WTC11 (cell line): Measurements from ENCODE around the gene EYS. TPM values are rescaled to one million over a fixed set of nuclear protein-coding genes. Genes with fewer than 3 reads are reported as not detected.

Source experiments
- ATAC-seq: fragments of 200-7000 bp; cut with Tn5 transposase; 2 replicates; pipeline ENCODE4 v1.10.0; 2021; ENCODE audit warnings: mild to moderate bottlenecking, moderate library complexity
- CTCF ChIA-PET: fragments of 300-600 bp; sonication (Branson Sonifier 250); formaldehyde crosslinking; loops from one replicate; lab custom pipeline; 2021; ENCODE audit warnings: antibody characterized with exemption; lab: Charles Lee
- POLR2A ChIA-PET: fragments of 350-600 bp; sonication (Branson Sonifier 250); formaldehyde crosslinking; loops from one replicate; lab custom pipeline; 2021; ENCODE audit warnings: antibody characterized with exemption; lab: Charles Lee
- DNase-seq: peaks from one replicate; pipeline ENCODE4 v3.0.0; 2021; ENCODE audit warnings: low spot score
- H3K27ac Mint-ChIP-seq: 2 replicates; pipeline ENCODE4 v1.8.0; 2021; ENCODE audit warnings: mixed read lengths
- H3K27me3 Mint-ChIP-seq: 2 replicates; pipeline ENCODE4 v1.8.0; 2021; ENCODE audit warnings: low read depth, mild to moderate bottlenecking, moderate library complexity, mixed read lengths
- H3K36me3 Mint-ChIP-seq: 2 replicates; pipeline ENCODE4 v1.8.0; 2021; ENCODE audit warnings: mixed read lengths
- H3K4me1 Mint-ChIP-seq: 2 replicates; pipeline ENCODE4 v1.8.0; 2022; ENCODE audit warnings: mixed read lengths
- H3K4me3 Mint-ChIP-seq: 2 replicates; pipeline ENCODE4 v1.8.0; 2021; ENCODE audit warnings: mild to moderate bottlenecking, moderate library complexity, mixed read lengths
- H3K9me3 Mint-ChIP-seq: 2 replicates; pipeline ENCODE4 v1.8.0; 2021; ENCODE audit warnings: mixed read lengths
- CBFB ChIP-seq: sonication (generic); formaldehyde crosslinking; IDR thresholded peaks from 2 replicates; pipeline ENCODE4 v1.8.1; 2022; ENCODE audit warnings: mild to moderate bottlenecking, low read depth, missing genetic modification reagents
- FOXP1 ChIP-seq: sonication (generic); formaldehyde crosslinking; IDR thresholded peaks from 2 replicates; pipeline ENCODE4 v1.8.0; 2022; ENCODE audit warnings: missing genetic modification reagents, mild to moderate bottlenecking, moderate library complexity, borderline replicate concordance
- GTF2I ChIP-seq: fragments of 250-450 bp; sonication (Bioruptor Pico); conservative IDR thresholded peaks from 2 replicates; pipeline ENCODE4 v1.4.0; 2021; ENCODE audit warnings: mild to moderate bottlenecking
- HMGA2 ChIP-seq: fragments of 250-450 bp; sonication (Bioruptor Pico); IDR thresholded peaks from 2 replicates; pipeline ENCODE4 v1.4.0; 2021; ENCODE audit warnings: mild to moderate bottlenecking, moderate library complexity
- NFE2L1 ChIP-seq: sonication (generic); formaldehyde crosslinking; IDR thresholded peaks from 2 replicates; pipeline ENCODE4 v1.8.1; 2023; ENCODE audit warnings: missing genetic modification reagents
- NFYB ChIP-seq: sonication (generic); formaldehyde crosslinking; conservative IDR thresholded peaks from 2 replicates; pipeline ENCODE4 v1.8.0; 2022; ENCODE audit warnings: low read depth, missing genetic modification reagents
- NR1H2 ChIP-seq: sonication (generic); formaldehyde crosslinking; IDR thresholded peaks from 2 replicates; pipeline ENCODE4 v1.9.0; 2021; ENCODE audit warnings: mild to moderate bottlenecking, moderate library complexity, missing genetic modification reagents
- RORB ChIP-seq: fragments of 250-450 bp; sonication (Bioruptor Pico); IDR thresholded peaks from 2 replicates; pipeline ENCODE4 v1.9.0; 2021; ENCODE audit warnings: mild to moderate bottlenecking
- TEAD1 ChIP-seq: sonication (generic); formaldehyde crosslinking; IDR thresholded peaks from 2 replicates; pipeline ENCODE4 v1.8.0; 2022; ENCODE audit warnings: mild to moderate bottlenecking, missing genetic modification reagents
- ZBTB21 ChIP-seq: sonication (generic); formaldehyde crosslinking; IDR thresholded peaks from 2 replicates; pipeline ENCODE4 v1.8.1; 2023; ENCODE audit warnings: mild to moderate bottlenecking, missing genetic modification reagents, borderline replicate concordance
- ZNF138 ChIP-seq: sonication (generic); formaldehyde crosslinking; conservative IDR thresholded peaks from 2 replicates; pipeline ENCODE4 v1.8.1; 2022; ENCODE audit warnings: mild to moderate bottlenecking, moderate library complexity, missing genetic modification reagents
- ZNF232 ChIP-seq: sonication (generic); formaldehyde crosslinking; IDR thresholded peaks from 2 replicates; pipeline ENCODE4 v1.8.0; 2022; ENCODE audit warnings: mild to moderate bottlenecking, missing genetic modification reagents
- ZNF263 ChIP-seq: sonication (generic); formaldehyde crosslinking; IDR thresholded peaks from 2 replicates; pipeline ENCODE4 v1.8.1; 2022; ENCODE audit warnings: low read depth, mild to moderate bottlenecking, moderate library complexity, missing genetic modification reagents
- total RNA-seq: library from RNA; stranded (reverse); gene quantifications from 3 replicates; pipeline ENCODE4 v1.2.3, GENCODE V29; 2021
- TF ChIP-seq, protein P1 (sequence below): fragments of 250-450 bp; sonication (Bioruptor Pico); IDR thresholded peaks from 2 replicates; pipeline ENCODE4 v2.1.2; 2022; ENCODE audit warnings: mild to moderate bottlenecking, moderate library complexity
- TF ChIP-seq, protein P2 (sequence below): sonication (generic); formaldehyde crosslinking; IDR thresholded peaks from 2 replicates; pipeline ENCODE4 v1.8.1; 2023; ENCODE audit warnings: mild to moderate bottlenecking, missing genetic modification reagents, moderate library complexity
- TF ChIP-seq, protein P3 (sequence below): fragments of 250-450 bp; sonication (Bioruptor Pico); IDR thresholded peaks from 2 replicates; pipeline ENCODE4 v1.9.0; 2021; ENCODE audit warnings: mild to moderate bottlenecking, borderline replicate concordance
- TF ChIP-seq, protein P4 (sequence below): sonication (generic); formaldehyde crosslinking; conservative IDR thresholded peaks from 2 replicates; pipeline ENCODE4 v1.8.1; 2022; ENCODE audit warnings: mild to moderate bottlenecking, missing genetic modification reagents
- TF ChIP-seq, protein P5 (sequence below): sonication (generic); formaldehyde crosslinking; conservative IDR thresholded peaks from 2 replicates; pipeline ENCODE4 v1.8.1; 2023; ENCODE audit warnings: mild to moderate bottlenecking, low read depth, missing genetic modification reagents, moderate library complexity
- TF ChIP-seq, protein P6 (sequence below): sonication (generic); formaldehyde crosslinking; IDR thresholded peaks from 2 replicates; pipeline ENCODE4 v1.8.0; 2023; ENCODE audit warnings: missing genetic modification reagents, mild to moderate bottlenecking, borderline replicate concordance
- TF ChIP-seq, protein P7 (sequence below): sonication (generic); formaldehyde crosslinking; IDR thresholded peaks from 2 replicates; pipeline ENCODE4 v1.8.1; 2023; ENCODE audit warnings: mild to moderate bottlenecking, missing genetic modification reagents

EYS gene
- total RNA-seq, 1 experiment from 2014 or later = not detected

DNA sequence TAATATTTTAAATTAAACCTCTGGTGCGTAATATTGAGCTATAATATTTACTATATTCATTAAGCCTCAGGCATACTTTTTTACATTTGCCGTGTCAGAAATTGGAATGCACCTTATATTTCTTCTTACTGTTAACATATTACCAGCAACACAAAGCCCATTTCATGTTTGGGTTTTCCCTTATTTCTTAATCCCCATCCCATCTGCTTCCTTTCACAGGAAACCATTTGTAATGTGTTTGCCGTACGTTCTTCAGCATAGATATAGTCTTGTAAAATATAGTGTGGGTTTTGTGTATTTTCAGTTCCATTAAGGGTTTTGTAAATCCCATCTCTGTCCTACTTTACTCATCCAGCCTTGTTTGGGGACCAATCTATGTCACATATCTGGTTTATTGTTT, 6.5 kb downstream of the EYS start:
- Mint-ChIP-seq H3K27ac (no peak overlapping the region), H3K27me3 (no peaks in the 10 kb centered on the region)
- TF ChIP-seq, protein P1, sequence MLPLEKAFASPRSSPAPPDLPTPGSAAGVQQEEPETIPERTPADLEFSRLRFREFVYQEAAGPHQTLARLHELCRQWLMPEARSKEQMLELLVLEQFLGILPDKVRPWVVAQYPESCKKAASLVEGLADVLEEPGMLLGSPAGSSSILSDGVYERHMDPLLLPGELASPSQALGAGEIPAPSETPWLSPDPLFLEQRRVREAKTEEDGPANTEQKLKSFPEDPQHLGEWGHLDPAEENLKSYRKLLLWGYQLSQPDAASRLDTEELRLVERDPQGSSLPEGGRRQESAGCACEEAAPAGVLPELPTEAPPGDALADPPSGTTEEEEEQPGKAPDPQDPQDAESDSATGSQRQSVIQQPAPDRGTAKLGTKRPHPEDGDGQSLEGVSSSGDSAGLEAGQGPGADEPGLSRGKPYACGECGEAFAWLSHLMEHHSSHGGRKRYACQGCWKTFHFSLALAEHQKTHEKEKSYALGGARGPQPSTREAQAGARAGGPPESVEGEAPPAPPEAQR = no peak
- TF ChIP-seq CBFB (CRISPR knock-in tag) (no peak), HMGA2 (no peak), GTF2I (CRISPR knock-in tag) (no peak), ZBTB21 (CRISPR knock-in tag) (no peak), ZNF232 (no peak), NR1H2 (CRISPR knock-in tag) (no peak), TEAD1 (no peak), ZNF263 (no peak), FOXP1 (CRISPR knock-in tag) (no peak), NFYB (CRISPR knock-in tag) (no peak), RORB (CRISPR knock-in tag) (no peak), NFE2L1 (CRISPR knock-in tag) (no peak), ZNF138 (CRISPR knock-in tag) (no peak)
- TF ChIP-seq, protein P2, sequence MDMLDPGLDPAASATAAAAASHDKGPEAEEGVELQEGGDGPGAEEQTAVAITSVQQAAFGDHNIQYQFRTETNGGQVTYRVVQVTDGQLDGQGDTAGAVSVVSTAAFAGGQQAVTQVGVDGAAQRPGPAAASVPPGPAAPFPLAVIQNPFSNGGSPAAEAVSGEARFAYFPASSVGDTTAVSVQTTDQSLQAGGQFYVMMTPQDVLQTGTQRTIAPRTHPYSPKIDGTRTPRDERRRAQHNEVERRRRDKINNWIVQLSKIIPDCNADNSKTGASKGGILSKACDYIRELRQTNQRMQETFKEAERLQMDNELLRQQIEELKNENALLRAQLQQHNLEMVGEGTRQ (CRISPR knock-in tag) = no peak
- TF ChIP-seq, protein P3, sequence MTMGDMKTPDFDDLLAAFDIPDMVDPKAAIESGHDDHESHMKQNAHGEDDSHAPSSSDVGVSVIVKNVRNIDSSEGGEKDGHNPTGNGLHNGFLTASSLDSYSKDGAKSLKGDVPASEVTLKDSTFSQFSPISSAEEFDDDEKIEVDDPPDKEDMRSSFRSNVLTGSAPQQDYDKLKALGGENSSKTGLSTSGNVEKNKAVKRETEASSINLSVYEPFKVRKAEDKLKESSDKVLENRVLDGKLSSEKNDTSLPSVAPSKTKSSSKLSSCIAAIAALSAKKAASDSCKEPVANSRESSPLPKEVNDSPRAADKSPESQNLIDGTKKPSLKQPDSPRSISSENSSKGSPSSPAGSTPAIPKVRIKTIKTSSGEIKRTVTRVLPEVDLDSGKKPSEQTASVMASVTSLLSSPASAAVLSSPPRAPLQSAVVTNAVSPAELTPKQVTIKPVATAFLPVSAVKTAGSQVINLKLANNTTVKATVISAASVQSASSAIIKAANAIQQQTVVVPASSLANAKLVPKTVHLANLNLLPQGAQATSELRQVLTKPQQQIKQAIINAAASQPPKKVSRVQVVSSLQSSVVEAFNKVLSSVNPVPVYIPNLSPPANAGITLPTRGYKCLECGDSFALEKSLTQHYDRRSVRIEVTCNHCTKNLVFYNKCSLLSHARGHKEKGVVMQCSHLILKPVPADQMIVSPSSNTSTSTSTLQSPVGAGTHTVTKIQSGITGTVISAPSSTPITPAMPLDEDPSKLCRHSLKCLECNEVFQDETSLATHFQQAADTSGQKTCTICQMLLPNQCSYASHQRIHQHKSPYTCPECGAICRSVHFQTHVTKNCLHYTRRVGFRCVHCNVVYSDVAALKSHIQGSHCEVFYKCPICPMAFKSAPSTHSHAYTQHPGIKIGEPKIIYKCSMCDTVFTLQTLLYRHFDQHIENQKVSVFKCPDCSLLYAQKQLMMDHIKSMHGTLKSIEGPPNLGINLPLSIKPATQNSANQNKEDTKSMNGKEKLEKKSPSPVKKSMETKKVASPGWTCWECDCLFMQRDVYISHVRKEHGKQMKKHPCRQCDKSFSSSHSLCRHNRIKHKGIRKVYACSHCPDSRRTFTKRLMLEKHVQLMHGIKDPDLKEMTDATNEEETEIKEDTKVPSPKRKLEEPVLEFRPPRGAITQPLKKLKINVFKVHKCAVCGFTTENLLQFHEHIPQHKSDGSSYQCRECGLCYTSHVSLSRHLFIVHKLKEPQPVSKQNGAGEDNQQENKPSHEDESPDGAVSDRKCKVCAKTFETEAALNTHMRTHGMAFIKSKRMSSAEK (CRISPR knock-in tag) = no peak
- TF ChIP-seq, protein P4, sequence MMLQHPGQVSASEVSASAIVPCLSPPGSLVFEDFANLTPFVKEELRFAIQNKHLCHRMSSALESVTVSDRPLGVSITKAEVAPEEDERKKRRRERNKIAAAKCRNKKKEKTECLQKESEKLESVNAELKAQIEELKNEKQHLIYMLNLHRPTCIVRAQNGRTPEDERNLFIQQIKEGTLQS = no peak
- TF ChIP-seq, protein P5, sequence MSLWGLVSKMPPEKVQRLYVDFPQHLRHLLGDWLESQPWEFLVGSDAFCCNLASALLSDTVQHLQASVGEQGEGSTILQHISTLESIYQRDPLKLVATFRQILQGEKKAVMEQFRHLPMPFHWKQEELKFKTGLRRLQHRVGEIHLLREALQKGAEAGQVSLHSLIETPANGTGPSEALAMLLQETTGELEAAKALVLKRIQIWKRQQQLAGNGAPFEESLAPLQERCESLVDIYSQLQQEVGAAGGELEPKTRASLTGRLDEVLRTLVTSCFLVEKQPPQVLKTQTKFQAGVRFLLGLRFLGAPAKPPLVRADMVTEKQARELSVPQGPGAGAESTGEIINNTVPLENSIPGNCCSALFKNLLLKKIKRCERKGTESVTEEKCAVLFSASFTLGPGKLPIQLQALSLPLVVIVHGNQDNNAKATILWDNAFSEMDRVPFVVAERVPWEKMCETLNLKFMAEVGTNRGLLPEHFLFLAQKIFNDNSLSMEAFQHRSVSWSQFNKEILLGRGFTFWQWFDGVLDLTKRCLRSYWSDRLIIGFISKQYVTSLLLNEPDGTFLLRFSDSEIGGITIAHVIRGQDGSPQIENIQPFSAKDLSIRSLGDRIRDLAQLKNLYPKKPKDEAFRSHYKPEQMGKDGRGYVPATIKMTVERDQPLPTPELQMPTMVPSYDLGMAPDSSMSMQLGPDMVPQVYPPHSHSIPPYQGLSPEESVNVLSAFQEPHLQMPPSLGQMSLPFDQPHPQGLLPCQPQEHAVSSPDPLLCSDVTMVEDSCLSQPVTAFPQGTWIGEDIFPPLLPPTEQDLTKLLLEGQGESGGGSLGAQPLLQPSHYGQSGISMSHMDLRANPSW (CRISPR knock-in tag) = no peak
- TF ChIP-seq, protein P6, sequence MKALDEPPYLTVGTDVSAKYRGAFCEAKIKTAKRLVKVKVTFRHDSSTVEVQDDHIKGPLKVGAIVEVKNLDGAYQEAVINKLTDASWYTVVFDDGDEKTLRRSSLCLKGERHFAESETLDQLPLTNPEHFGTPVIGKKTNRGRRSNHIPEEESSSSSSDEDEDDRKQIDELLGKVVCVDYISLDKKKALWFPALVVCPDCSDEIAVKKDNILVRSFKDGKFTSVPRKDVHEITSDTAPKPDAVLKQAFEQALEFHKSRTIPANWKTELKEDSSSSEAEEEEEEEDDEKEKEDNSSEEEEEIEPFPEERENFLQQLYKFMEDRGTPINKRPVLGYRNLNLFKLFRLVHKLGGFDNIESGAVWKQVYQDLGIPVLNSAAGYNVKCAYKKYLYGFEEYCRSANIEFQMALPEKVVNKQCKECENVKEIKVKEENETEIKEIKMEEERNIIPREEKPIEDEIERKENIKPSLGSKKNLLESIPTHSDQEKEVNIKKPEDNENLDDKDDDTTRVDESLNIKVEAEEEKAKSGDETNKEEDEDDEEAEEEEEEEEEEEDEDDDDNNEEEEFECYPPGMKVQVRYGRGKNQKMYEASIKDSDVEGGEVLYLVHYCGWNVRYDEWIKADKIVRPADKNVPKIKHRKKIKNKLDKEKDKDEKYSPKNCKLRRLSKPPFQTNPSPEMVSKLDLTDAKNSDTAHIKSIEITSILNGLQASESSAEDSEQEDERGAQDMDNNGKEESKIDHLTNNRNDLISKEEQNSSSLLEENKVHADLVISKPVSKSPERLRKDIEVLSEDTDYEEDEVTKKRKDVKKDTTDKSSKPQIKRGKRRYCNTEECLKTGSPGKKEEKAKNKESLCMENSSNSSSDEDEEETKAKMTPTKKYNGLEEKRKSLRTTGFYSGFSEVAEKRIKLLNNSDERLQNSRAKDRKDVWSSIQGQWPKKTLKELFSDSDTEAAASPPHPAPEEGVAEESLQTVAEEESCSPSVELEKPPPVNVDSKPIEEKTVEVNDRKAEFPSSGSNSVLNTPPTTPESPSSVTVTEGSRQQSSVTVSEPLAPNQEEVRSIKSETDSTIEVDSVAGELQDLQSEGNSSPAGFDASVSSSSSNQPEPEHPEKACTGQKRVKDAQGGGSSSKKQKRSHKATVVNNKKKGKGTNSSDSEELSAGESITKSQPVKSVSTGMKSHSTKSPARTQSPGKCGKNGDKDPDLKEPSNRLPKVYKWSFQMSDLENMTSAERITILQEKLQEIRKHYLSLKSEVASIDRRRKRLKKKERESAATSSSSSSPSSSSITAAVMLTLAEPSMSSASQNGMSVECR (CRISPR knock-in tag) = no peak
- TF ChIP-seq, protein P7, sequence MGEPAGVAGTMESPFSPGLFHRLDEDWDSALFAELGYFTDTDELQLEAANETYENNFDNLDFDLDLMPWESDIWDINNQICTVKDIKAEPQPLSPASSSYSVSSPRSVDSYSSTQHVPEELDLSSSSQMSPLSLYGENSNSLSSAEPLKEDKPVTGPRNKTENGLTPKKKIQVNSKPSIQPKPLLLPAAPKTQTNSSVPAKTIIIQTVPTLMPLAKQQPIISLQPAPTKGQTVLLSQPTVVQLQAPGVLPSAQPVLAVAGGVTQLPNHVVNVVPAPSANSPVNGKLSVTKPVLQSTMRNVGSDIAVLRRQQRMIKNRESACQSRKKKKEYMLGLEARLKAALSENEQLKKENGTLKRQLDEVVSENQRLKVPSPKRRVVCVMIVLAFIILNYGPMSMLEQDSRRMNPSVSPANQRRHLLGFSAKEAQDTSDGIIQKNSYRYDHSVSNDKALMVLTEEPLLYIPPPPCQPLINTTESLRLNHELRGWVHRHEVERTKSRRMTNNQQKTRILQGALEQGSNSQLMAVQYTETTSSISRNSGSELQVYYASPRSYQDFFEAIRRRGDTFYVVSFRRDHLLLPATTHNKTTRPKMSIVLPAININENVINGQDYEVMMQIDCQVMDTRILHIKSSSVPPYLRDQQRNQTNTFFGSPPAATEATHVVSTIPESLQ = no peak
- TF ChIP-seq, all 79 proteins: peak for 0
- no peaks in the 10 kb centered on the region for H3K4me1 Mint-ChIP-seq
- CTCF ChIA-PET = interaction anchor here (0.6 kb wide), 1 partner anchor 102 kb away, joined by 4 read pairs; no protein-coding TSS in a partner anchor
- H3K9me3 Mint-ChIP-seq = peaks cover 19% of the 10 kb centered on the region
- DNase-seq = no peak
- H3K36me3 Mint-ChIP-seq = peaks cover 12% of the 10 kb centered on the region; the same call in 1 of the 2 replicates
- ATAC-seq = no peak
- no peak overlapping the region for H3K4me3 Mint-ChIP-seq
- POLR2A ChIA-PET = no interaction called here
